ENCODE data around the gene KDM1B.
"Not testable (repeated sequence)": the region's sequence is repeated elsewhere in the genome, so short reads cannot be mapped to it uniquely, and the experiment has no call there.

The KDM1B gene

GRCh38 chr6:18151391-18151790 lies 3.8 kb upstream of the KDM1B start:
- DNase-seq: not testable (repeated sequence)

- no peak for DNase-seq
These were observed 3.4 kb upstream of the KDM1B start for GRCh38 chr6:18151801-18152200.

- DNase-seq: no peak
These were observed 1.9 kb upstream of the KDM1B start for GRCh38 chr6:18153311-18153703.

GRCh38 chr6:18154507-18155149 lies 594 bp upstream of the KDM1B start, which contains the start of gene TPMT:
TSS of gene TPMT (minus strand) at chr6:18155077. CDS start at chr6:18149127, 5,950 bp downstream.
- peak in 14 of 56 donors; percentile 9 to 94 (median 33) for DNase-seq

GRCh38 chr6:18155864-18156421 lies 721 bp downstream of the KDM1B start:
- DNase-seq: peak in 49 of 56 donors; percentile 8 to 74 (median 43)

GRCh38 chr6:18160911-18161310 lies 5.7 kb downstream of the KDM1B start:
- no peak for DNase-seq

GRCh38 chr6:18161431-18161830 lies 6.2 kb downstream of the KDM1B start:
- no peak for DNase-seq

GRCh38 chr6:18162401-18162800 lies 7.2 kb downstream of the KDM1B start:
- DNase-seq: no peak

GRCh38 chr6:18165751-18166150 lies 10.5 kb downstream of the KDM1B start:
- no peak for DNase-seq

- no peak for DNase-seq
These were observed 11.3 kb downstream of the KDM1B start for GRCh38 chr6:18166312-18167036.

GRCh38 chr6:18168264-18168663 lies 13.0 kb downstream of the KDM1B start:
- no peak for DNase-seq

GRCh38 chr6:18171871-18172270 lies 16.6 kb downstream of the KDM1B start:
- no peak for DNase-seq

GRCh38 chr6:18176198-18176597 lies 21.0 kb downstream of the KDM1B start:
- DNase-seq: not testable (repeated sequence)

- no peak for DNase-seq
These were observed 22.2 kb downstream of the KDM1B start for GRCh38 chr6:18177286-18177965.

- DNase-seq: no peak
These were observed 23.9 kb downstream of the KDM1B start for GRCh38 chr6:18178960-18179615.

GRCh38 chr6:18179770-18180356 lies 24.6 kb downstream of the KDM1B start:
- DNase-seq: peak in 17 of 56 donors; percentile 1 to 45 (median 3)

GRCh38 chr6:18182568-18182967 lies 27.3 kb downstream of the KDM1B start:
- no peak for DNase-seq

GRCh38 chr6:18183766-18184165 lies 28.5 kb downstream of the KDM1B start:
- no peak for DNase-seq

- DNase-seq: no peak
These were observed 30.4 kb downstream of the KDM1B start for GRCh38 chr6:18185624-18186023.

- DNase-seq: no peak
These were observed 30.8 kb downstream of the KDM1B start for GRCh38 chr6:18186033-18186432.
